WTC11 (cell line): ENCODE measurements around the gene APBB3. TPM values are rescaled to one million over a fixed set of nuclear protein-coding genes. Genes with fewer than 3 reads are reported as not detected.

Source experiments
- ATAC-seq: fragments of 200-7000 bp; cut with Tn5 transposase; 2 replicates; pipeline ENCODE4 v1.10.0; 2021; ENCODE audit warnings: mild to moderate bottlenecking, moderate library complexity
- CTCF ChIA-PET: fragments of 300-600 bp; sonication (Branson Sonifier 250); formaldehyde crosslinking; loops from one replicate; lab custom pipeline; 2021; ENCODE audit warnings: antibody characterized with exemption; lab: Charles Lee
- POLR2A ChIA-PET: fragments of 350-600 bp; sonication (Branson Sonifier 250); formaldehyde crosslinking; loops from one replicate; lab custom pipeline; 2021; ENCODE audit warnings: antibody characterized with exemption; lab: Charles Lee
- DNase-seq: peaks from one replicate; pipeline ENCODE4 v3.0.0; 2021; ENCODE audit warnings: low spot score
- H3K27ac Mint-ChIP-seq: 2 replicates; pipeline ENCODE4 v1.8.0; 2021; ENCODE audit warnings: mixed read lengths
- H3K27me3 Mint-ChIP-seq: 2 replicates; pipeline ENCODE4 v1.8.0; 2021; ENCODE audit warnings: low read depth, mild to moderate bottlenecking, moderate library complexity, mixed read lengths
- H3K36me3 Mint-ChIP-seq: 2 replicates; pipeline ENCODE4 v1.8.0; 2021; ENCODE audit warnings: mixed read lengths
- H3K4me1 Mint-ChIP-seq: 2 replicates; pipeline ENCODE4 v1.8.0; 2022; ENCODE audit warnings: mixed read lengths
- H3K4me3 Mint-ChIP-seq: 2 replicates; pipeline ENCODE4 v1.8.0; 2021; ENCODE audit warnings: mild to moderate bottlenecking, moderate library complexity, mixed read lengths
- H3K9me3 Mint-ChIP-seq: 2 replicates; pipeline ENCODE4 v1.8.0; 2021; ENCODE audit warnings: mixed read lengths
- FOXJ3 ChIP-seq: sonication (generic); formaldehyde crosslinking; IDR thresholded peaks from 2 replicates; pipeline ENCODE4 v1.9.0; 2021; ENCODE audit warnings: missing genetic modification reagents, mild to moderate bottlenecking, borderline replicate concordance
- FOXP1 ChIP-seq: sonication (generic); formaldehyde crosslinking; IDR thresholded peaks from 2 replicates; pipeline ENCODE4 v1.8.0; 2022; ENCODE audit warnings: missing genetic modification reagents, mild to moderate bottlenecking, moderate library complexity, borderline replicate concordance
- GABPB1 ChIP-seq: sonication (generic); formaldehyde crosslinking; IDR thresholded peaks from 2 replicates; pipeline ENCODE4 v1.8.1; 2023; ENCODE audit warnings: mild to moderate bottlenecking, missing genetic modification reagents
- JUN ChIP-seq: sonication (generic); formaldehyde crosslinking; IDR thresholded peaks from 2 replicates; pipeline ENCODE4 v1.8.0; 2023; ENCODE audit warnings: mild to moderate bottlenecking, missing genetic modification reagents
- MYBL2 ChIP-seq: sonication (generic); formaldehyde crosslinking; IDR thresholded peaks from 2 replicates; pipeline ENCODE4 v1.8.1; 2023; ENCODE audit warnings: mild to moderate bottlenecking, moderate library complexity, missing genetic modification reagents
- NR2C2 ChIP-seq: sonication (generic); formaldehyde crosslinking; IDR thresholded peaks from 2 replicates; pipeline ENCODE4 v1.8.0; 2022; ENCODE audit warnings: mild to moderate bottlenecking, missing genetic modification reagents
- NR3C1 ChIP-seq: sonication (generic); formaldehyde crosslinking; conservative IDR thresholded peaks from 2 replicates; pipeline ENCODE4 v1.8.1; 2023; ENCODE audit warnings: low read depth, mild to moderate bottlenecking, missing genetic modification reagents
- OVOL2 ChIP-seq: fragments of 250-450 bp; sonication (Bioruptor Pico); IDR thresholded peaks from 2 replicates; pipeline ENCODE4 v1.9.0; 2021; ENCODE audit warnings: mild to moderate bottlenecking, borderline replicate concordance
- RELA ChIP-seq: sonication (generic); formaldehyde crosslinking; IDR thresholded peaks from 2 replicates; pipeline ENCODE4 v1.8.1; 2022; ENCODE audit warnings: missing genetic modification reagents, mild to moderate bottlenecking, borderline replicate concordance
- RORB ChIP-seq: fragments of 250-450 bp; sonication (Bioruptor Pico); IDR thresholded peaks from 2 replicates; pipeline ENCODE4 v1.9.0; 2021; ENCODE audit warnings: mild to moderate bottlenecking
- TP53 ChIP-seq: sonication (generic); formaldehyde crosslinking; IDR thresholded peaks from 2 replicates; pipeline ENCODE4 v1.8.1; 2023; ENCODE audit warnings: mild to moderate bottlenecking, missing genetic modification reagents
- ZNF219 ChIP-seq: sonication (generic); formaldehyde crosslinking; IDR thresholded peaks from 2 replicates; pipeline ENCODE4 v1.8.0; 2023; ENCODE audit warnings: missing genetic modification reagents, mild to moderate bottlenecking, borderline replicate concordance
- ZNF263 ChIP-seq: sonication (generic); formaldehyde crosslinking; IDR thresholded peaks from 2 replicates; pipeline ENCODE4 v1.8.1; 2022; ENCODE audit warnings: low read depth, mild to moderate bottlenecking, moderate library complexity, missing genetic modification reagents
- ZNF317 ChIP-seq: sonication (generic); formaldehyde crosslinking; IDR thresholded peaks from 2 replicates; pipeline ENCODE4 v1.8.1; 2023; ENCODE audit warnings: low read depth, mild to moderate bottlenecking, moderate library complexity, missing genetic modification reagents, borderline replicate concordance
- ZNF396 ChIP-seq: fragments of 250-450 bp; sonication (Bioruptor Pico); IDR thresholded peaks from 2 replicates; pipeline ENCODE4 v1.8.0; 2021; ENCODE audit warnings: mild to moderate bottlenecking, moderate library complexity, borderline replicate concordance
- ZNF416 ChIP-seq: fragments of 250-450 bp; sonication (Bioruptor Pico); IDR thresholded peaks from 2 replicates; pipeline ENCODE4 v1.9.0; 2021; ENCODE audit warnings: mild to moderate bottlenecking, inconsistent platforms
- total RNA-seq: library from RNA; stranded (reverse); gene quantifications from 3 replicates; pipeline ENCODE4 v1.2.3, GENCODE V29; 2021
- TF ChIP-seq, protein P1 (sequence below): sonication (generic); formaldehyde crosslinking; IDR thresholded peaks from 2 replicates; pipeline ENCODE4 v1.8.1; 2023; ENCODE audit warnings: mild to moderate bottlenecking, moderate library complexity, missing genetic modification reagents
- TF ChIP-seq, protein P2 (sequence below): sonication (generic); formaldehyde crosslinking; conservative IDR thresholded peaks from 2 replicates; pipeline ENCODE4 v1.8.1; 2023; ENCODE audit warnings: mild to moderate bottlenecking, low read depth, missing genetic modification reagents, moderate library complexity
- TF ChIP-seq, protein P3 (sequence below): fragments of 250-450 bp; sonication (Bioruptor Pico); IDR thresholded peaks from 2 replicates; pipeline ENCODE4 v1.9.0; 2021; ENCODE audit warnings: mild to moderate bottlenecking, borderline replicate concordance
- TF ChIP-seq, protein P4 (sequence below): sonication (generic); formaldehyde crosslinking; IDR thresholded peaks from 2 replicates; pipeline ENCODE4 v1.8.0; 2022; ENCODE audit warnings: mild to moderate bottlenecking, missing genetic modification reagents
- TF ChIP-seq, protein P5 (sequence below): sonication (generic); formaldehyde crosslinking; IDR thresholded peaks from 2 replicates; pipeline ENCODE4 v1.8.0; 2023; ENCODE audit warnings: missing genetic modification reagents
- TF ChIP-seq, protein P6 (sequence below): sonication (generic); formaldehyde crosslinking; IDR thresholded peaks from 2 replicates; pipeline ENCODE4 v1.8.0; 2022; ENCODE audit warnings: mild to moderate bottlenecking, missing genetic modification reagents
- TF ChIP-seq, protein P7 (sequence below): fragments of 250-450 bp; sonication (Bioruptor Pico); IDR thresholded peaks from 2 replicates; pipeline ENCODE4 v1.9.0; 2021; ENCODE audit warnings: mild to moderate bottlenecking
- TF ChIP-seq, protein P8 (sequence below): fragments of 250-450 bp; sonication (Bioruptor Pico); IDR thresholded peaks from 2 replicates; pipeline ENCODE4 v1.9.0; 2021; ENCODE audit warnings: moderate library complexity, mild to moderate bottlenecking, inconsistent platforms, borderline replicate concordance

The APBB3 gene
- total RNA-seq, 1 experiment from 2014 or later: 25.9 TPM

DNA sequence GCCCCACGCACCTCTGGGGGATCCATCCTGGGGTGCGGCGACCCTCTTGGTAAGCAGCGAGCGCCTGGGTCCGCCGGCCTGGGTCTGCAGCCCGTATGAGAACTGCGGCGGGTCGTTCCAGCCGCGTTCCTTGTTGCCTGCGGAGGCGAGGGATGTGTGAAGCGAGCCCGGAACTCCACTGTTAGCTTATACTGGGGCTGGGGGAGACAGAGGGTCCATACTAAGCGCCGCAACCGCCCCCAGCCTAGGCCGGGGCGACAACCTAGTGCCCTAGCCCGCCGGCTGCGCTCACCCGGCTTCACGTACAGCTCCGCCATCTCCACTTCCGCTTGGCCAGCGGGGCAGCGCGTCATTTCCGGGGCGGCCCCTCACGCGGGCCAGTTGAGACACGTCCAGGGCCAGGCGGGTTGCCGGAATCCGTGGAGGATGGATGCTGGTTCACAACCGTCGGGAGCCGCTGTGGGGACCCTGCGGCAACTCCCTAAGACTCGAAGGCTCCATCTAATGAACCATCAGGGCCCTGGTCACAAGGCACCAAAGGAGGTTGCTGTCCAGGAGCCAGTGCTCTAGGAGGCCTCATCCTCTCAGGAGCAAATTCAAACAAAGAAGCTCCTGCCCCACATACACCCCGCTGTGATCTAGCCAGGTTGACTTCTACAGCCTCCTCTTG, 7.1 kb downstream of the APBB3 start, which contains the start of gene SRA1 (continued):
- no peak; the same call in 1 of the 2 replicates for TF ChIP-seq MYBL2
- TF ChIP-seq ZNF263 (CRISPR knock-in tag): no peak
- peak; percentile 78; the same call in 1 of the 2 replicates for TF ChIP-seq TP53 (CRISPR knock-in tag)
- peak; percentile 88 for TF ChIP-seq GABPB1 (CRISPR knock-in tag)
- TF ChIP-seq, protein P1, sequence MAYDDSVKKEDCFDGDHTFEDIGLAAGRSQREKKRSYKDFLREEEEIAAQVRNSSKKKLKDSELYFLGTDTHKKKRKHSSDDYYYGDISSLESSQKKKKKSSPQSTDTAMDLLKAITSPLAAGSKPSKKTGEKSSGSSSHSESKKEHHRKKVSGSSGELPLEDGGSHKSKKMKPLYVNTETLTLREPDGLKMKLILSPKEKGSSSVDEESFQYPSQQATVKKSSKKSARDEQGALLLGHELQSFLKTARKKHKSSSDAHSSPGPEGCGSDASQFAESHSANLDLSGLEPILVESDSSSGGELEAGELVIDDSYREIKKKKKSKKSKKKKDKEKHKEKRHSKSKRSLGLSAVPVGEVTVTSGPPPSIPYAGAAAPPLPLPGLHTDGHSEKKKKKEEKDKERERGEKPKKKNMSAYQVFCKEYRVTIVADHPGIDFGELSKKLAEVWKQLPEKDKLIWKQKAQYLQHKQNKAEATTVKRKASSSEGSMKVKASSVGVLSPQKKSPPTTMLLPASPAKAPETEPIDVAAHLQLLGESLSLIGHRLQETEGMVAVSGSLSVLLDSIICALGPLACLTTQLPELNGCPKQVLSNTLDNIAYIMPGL: no peak
- no peak for TF ChIP-seq ZNF219 (CRISPR knock-in tag)
- TF ChIP-seq JUN (CRISPR knock-in tag): no peak; the same call in 1 of the 2 replicates
- no peak for TF ChIP-seq NR2C2
- TF ChIP-seq FOXJ3 (CRISPR knock-in tag): no peak
- TF ChIP-seq, protein P2, sequence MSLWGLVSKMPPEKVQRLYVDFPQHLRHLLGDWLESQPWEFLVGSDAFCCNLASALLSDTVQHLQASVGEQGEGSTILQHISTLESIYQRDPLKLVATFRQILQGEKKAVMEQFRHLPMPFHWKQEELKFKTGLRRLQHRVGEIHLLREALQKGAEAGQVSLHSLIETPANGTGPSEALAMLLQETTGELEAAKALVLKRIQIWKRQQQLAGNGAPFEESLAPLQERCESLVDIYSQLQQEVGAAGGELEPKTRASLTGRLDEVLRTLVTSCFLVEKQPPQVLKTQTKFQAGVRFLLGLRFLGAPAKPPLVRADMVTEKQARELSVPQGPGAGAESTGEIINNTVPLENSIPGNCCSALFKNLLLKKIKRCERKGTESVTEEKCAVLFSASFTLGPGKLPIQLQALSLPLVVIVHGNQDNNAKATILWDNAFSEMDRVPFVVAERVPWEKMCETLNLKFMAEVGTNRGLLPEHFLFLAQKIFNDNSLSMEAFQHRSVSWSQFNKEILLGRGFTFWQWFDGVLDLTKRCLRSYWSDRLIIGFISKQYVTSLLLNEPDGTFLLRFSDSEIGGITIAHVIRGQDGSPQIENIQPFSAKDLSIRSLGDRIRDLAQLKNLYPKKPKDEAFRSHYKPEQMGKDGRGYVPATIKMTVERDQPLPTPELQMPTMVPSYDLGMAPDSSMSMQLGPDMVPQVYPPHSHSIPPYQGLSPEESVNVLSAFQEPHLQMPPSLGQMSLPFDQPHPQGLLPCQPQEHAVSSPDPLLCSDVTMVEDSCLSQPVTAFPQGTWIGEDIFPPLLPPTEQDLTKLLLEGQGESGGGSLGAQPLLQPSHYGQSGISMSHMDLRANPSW (CRISPR knock-in tag): no peak
- peak; percentile 87 for TF ChIP-seq FOXP1
- TF ChIP-seq, protein P3, sequence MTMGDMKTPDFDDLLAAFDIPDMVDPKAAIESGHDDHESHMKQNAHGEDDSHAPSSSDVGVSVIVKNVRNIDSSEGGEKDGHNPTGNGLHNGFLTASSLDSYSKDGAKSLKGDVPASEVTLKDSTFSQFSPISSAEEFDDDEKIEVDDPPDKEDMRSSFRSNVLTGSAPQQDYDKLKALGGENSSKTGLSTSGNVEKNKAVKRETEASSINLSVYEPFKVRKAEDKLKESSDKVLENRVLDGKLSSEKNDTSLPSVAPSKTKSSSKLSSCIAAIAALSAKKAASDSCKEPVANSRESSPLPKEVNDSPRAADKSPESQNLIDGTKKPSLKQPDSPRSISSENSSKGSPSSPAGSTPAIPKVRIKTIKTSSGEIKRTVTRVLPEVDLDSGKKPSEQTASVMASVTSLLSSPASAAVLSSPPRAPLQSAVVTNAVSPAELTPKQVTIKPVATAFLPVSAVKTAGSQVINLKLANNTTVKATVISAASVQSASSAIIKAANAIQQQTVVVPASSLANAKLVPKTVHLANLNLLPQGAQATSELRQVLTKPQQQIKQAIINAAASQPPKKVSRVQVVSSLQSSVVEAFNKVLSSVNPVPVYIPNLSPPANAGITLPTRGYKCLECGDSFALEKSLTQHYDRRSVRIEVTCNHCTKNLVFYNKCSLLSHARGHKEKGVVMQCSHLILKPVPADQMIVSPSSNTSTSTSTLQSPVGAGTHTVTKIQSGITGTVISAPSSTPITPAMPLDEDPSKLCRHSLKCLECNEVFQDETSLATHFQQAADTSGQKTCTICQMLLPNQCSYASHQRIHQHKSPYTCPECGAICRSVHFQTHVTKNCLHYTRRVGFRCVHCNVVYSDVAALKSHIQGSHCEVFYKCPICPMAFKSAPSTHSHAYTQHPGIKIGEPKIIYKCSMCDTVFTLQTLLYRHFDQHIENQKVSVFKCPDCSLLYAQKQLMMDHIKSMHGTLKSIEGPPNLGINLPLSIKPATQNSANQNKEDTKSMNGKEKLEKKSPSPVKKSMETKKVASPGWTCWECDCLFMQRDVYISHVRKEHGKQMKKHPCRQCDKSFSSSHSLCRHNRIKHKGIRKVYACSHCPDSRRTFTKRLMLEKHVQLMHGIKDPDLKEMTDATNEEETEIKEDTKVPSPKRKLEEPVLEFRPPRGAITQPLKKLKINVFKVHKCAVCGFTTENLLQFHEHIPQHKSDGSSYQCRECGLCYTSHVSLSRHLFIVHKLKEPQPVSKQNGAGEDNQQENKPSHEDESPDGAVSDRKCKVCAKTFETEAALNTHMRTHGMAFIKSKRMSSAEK (CRISPR knock-in tag): no peak
- 0 out of 2 replicates have a peak, but pooled peaks have one; percentile 35 for TF ChIP-seq ZNF416 (CRISPR knock-in tag)
- TF ChIP-seq, protein P4, sequence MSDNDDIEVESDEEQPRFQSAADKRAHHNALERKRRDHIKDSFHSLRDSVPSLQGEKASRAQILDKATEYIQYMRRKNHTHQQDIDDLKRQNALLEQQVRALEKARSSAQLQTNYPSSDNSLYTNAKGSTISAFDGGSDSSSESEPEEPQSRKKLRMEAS (CRISPR knock-in tag): peak; percentile 72
- TF ChIP-seq ZNF317 (CRISPR knock-in tag): no peak
- TF ChIP-seq, all 79 proteins: peak for 27

DNA sequence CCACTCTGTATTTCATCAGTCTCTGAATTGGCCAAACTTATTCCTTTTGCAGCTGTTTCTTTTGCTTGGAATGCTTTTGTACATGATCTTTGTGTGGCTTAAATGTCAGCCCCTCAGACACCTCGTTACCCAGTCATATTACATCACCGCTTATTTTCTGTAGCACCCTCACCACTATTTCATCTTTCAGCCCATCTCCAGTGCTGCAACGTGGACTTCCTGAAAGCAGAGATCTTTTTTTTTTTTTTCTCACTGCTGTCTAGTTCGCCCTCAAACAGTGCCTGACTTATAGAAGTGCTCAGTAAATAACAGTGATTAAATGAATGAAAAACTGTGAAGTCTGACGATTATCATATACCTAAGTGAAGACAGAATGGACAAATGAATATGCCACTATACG, 8.0 kb downstream of the APBB3 start:
- no peaks in the 10 kb centered on the region for H3K9me3 Mint-ChIP-seq
- H3K4me3 Mint-ChIP-seq: peak overlapping the region; percentile 87
- peak overlapping the region; percentile 59 for H3K27ac Mint-ChIP-seq
- DNase-seq (no peak), ATAC-seq (no peak)
- peaks cover 24% of the 10 kb centered on the region for H3K4me1 Mint-ChIP-seq
- H3K27me3 Mint-ChIP-seq: no peaks in the 10 kb centered on the region
- H3K36me3 Mint-ChIP-seq: peaks cover 25% of the 10 kb centered on the region
- CTCF ChIA-PET: interaction anchor here (0.8 kb wide), 1 partner anchor 9 kb away, joined by 3 read pairs; the partner anchor contains the start of gene EIF4EBP3
- POLR2A ChIA-PET: interaction anchor here (1.1 to 3.8 kb wide), 3 partner anchors 9 kb away, joined by 3 to 47 read pairs (median 4); partner anchors contain the start of gene EIF4EBP3
- no peak for TF ChIP-seq NR3C1 (CRISPR knock-in tag)
- TF ChIP-seq, protein P5, sequence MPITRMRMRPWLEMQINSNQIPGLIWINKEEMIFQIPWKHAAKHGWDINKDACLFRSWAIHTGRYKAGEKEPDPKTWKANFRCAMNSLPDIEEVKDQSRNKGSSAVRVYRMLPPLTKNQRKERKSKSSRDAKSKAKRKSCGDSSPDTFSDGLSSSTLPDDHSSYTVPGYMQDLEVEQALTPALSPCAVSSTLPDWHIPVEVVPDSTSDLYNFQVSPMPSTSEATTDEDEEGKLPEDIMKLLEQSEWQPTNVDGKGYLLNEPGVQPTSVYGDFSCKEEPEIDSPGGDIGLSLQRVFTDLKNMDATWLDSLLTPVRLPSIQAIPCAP (CRISPR knock-in tag): no peak
- no peak for TF ChIP-seq RORB (CRISPR knock-in tag)
- TF ChIP-seq, protein P6, sequence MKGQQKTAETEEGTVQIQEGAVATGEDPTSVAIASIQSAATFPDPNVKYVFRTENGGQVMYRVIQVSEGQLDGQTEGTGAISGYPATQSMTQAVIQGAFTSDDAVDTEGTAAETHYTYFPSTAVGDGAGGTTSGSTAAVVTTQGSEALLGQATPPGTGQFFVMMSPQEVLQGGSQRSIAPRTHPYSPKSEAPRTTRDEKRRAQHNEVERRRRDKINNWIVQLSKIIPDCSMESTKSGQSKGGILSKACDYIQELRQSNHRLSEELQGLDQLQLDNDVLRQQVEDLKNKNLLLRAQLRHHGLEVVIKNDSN (CRISPR knock-in tag): no peak
- TF ChIP-seq MYBL2: no peak
- TF ChIP-seq OVOL2 (CRISPR knock-in tag): no peak
- TF ChIP-seq, protein P7, sequence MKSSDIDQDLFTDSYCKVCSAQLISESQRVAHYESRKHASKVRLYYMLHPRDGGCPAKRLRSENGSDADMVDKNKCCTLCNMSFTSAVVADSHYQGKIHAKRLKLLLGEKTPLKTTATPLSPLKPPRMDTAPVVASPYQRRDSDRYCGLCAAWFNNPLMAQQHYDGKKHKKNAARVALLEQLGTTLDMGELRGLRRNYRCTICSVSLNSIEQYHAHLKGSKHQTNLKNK (CRISPR knock-in tag): no peak
- no peak for TF ChIP-seq RELA
- TF ChIP-seq, protein P8, sequence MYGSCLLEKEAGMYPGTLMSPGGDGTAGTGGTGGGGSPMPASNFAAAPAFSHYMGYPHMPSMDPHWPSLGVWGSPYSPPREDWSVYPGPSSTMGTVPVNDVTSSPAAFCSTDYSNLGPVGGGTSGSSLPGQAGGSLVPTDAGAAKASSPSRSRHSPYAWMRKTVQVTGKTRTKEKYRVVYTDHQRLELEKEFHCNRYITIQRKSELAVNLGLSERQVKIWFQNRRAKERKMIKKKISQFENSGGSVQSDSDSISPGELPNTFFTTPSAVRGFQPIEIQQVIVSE (CRISPR knock-in tag): no peak
- no peak for TF ChIP-seq ZNF396 (CRISPR knock-in tag)
